GM19025 (cell line): ENCODE results near the gene SP6.

Experiments
- ATAC-seq: cut with Tn5 transposase; IDR thresholded peaks from one replicate; pipeline ENCODE4 v1.9.1; 2021; ENCODE audit warnings: mild to moderate bottlenecking, low read depth, moderate library complexity; ENCODE audit not compliant: unreplicated experiment

SP6 gene

DNA sequence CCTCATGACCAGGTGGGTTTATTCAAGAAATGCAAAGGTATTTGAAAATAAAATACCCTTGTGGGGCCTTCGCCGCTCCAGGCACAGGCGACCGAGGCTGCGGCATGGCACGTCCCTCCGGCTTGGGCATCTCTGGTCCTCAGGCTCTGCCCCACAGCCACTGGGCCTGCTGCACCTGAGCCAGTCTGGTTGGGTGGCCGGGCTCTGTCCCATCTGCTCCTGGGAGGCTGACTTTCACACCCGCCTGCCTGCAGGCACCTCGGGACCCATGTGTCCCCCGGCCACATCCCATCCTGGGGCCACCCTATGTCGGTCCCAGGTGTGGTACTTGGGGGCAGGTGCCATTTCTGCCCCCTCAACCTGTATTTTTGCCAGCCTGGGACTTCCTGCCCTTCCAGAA is 50.3 kb downstream of the SP6 start:
- ATAC-seq, result no peak

DNA sequence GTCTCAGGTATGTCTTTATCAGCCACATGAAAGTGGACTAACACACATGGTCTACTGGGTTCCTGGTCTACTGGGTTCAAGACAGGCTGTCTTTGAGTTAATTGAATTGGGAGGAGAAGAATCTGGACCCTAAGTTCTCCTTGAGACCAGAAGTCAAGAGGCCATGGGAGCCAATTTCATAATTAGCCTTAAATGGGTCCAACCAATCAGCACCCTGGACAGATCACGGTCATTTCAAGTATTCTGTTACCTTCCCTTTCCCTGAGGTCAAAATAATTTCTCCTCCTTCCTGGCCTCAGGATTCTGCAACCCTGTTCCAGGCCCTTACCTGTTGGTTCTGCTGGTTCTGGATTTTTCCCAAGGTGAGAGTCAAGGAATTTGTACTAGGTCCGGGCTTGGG is 53.2 kb downstream of the SP6 start:
- no peak for ATAC-seq
